HL-60 (cell line): ENCODE data around the gene FECH.

Source experiments
- DNase-seq, 2 experiments: peaks; one replicate each; pipeline ENCODE4 v3.0.0-alpha.2; 2010 to 2020; ENCODE audit warnings: low read depth in 1 of 2, low spot score in 1 of 2
- H3K27ac ChIP-seq: fragments of 250-450 bp; sonication (Bioruptor Pico); replicated peaks from 2 replicates; pipeline ENCODE4 v1.5.1; 2020; ENCODE audit warnings: mild to moderate bottlenecking, moderate library complexity
- H3K27me3 ChIP-seq: fragments of 250-450 bp; sonication (Bioruptor Pico); 2 replicates; pipeline ENCODE4 v1.5.1; 2021; ENCODE audit warnings: mild to moderate bottlenecking, moderate library complexity; ENCODE audit not compliant: insufficient read depth, poor library complexity, severe bottlenecking
- H3K4me3 ChIP-seq: replicated peaks from 2 replicates; pipeline ENCODE4 v1.5.1; 2011; ENCODE audit warnings: mild to moderate bottlenecking, control low read depth, low read length; ENCODE audit not compliant: insufficient read depth
- CTCF ChIP-seq: IDR thresholded peaks from one replicate; pipeline ENCODE4 v1.5.1; 2011; ENCODE audit warnings: low read length, control low read depth, inconsistent platforms; ENCODE audit not compliant: insufficient read depth
- GABPA ChIP-seq: IDR thresholded peaks from 2 replicates; pipeline ENCODE4 v1.6.1; 2012; ENCODE audit warnings: low read depth
- POLR2AphosphoS5 ChIP-seq: IDR thresholded peaks from 2 replicates; pipeline ENCODE4 v1.6.1; 2012; ENCODE audit warnings: low read depth
- SPI1 ChIP-seq: IDR thresholded peaks from 2 replicates; pipeline ENCODE4 v1.6.1; 2012; ENCODE audit warnings: low read depth, mild to moderate bottlenecking, borderline replicate concordance
- TF ChIP-seq, protein P1 (sequence below): IDR thresholded peaks from 2 replicates; pipeline ENCODE4 v1.6.1; 2012; ENCODE audit warnings: low read depth; ENCODE audit not compliant: insufficient replicate concordance

The FECH gene

GRCh38 chr18:57576316-57576715 is 10.2 kb downstream of the FECH start:
- DNase-seq = no peak

DNA sequence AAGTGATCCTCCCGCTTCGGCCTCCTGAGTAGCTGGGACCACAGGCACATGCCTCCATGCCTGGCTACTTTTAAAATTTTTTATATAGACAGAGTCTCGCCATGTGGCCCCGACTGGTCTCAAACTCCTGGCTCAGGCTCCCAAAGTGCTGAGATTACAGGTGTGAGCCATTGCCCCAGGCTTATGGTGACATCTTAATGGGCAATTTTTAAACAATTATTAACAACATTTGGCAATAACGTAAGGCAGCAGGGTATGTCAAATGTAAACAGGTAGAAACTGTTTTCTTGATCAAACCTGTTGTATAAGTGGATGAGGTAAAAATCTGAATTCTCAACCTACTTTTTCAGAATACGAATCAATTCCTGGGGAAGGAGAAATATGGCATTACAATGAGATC is 11.0 kb downstream of the FECH start:
- H3K27me3 ChIP-seq = no peaks in the 10 kb centered on the region
- H3K4me3 ChIP-seq = no peak overlapping the region
- DNase-seq = no peak
- no peak overlapping the region for H3K27ac ChIP-seq
- TF ChIP-seq CTCF (no peak), POLR2AphosphoS5 (no peak), GABPA (no peak), SPI1 (no peak)
- TF ChIP-seq, protein P1, sequence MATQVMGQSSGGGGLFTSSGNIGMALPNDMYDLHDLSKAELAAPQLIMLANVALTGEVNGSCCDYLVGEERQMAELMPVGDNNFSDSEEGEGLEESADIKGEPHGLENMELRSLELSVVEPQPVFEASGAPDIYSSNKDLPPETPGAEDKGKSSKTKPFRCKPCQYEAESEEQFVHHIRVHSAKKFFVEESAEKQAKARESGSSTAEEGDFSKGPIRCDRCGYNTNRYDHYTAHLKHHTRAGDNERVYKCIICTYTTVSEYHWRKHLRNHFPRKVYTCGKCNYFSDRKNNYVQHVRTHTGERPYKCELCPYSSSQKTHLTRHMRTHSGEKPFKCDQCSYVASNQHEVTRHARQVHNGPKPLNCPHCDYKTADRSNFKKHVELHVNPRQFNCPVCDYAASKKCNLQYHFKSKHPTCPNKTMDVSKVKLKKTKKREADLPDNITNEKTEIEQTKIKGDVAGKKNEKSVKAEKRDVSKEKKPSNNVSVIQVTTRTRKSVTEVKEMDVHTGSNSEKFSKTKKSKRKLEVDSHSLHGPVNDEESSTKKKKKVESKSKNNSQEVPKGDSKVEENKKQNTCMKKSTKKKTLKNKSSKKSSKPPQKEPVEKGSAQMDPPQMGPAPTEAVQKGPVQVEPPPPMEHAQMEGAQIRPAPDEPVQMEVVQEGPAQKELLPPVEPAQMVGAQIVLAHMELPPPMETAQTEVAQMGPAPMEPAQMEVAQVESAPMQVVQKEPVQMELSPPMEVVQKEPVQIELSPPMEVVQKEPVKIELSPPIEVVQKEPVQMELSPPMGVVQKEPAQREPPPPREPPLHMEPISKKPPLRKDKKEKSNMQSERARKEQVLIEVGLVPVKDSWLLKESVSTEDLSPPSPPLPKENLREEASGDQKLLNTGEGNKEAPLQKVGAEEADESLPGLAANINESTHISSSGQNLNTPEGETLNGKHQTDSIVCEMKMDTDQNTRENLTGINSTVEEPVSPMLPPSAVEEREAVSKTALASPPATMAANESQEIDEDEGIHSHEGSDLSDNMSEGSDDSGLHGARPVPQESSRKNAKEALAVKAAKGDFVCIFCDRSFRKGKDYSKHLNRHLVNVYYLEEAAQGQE = no peak

More at GRCh38 chr18:57576316-57576715, 10.2 kb downstream of the FECH start:
- no peak overlapping the region for H3K4me3 ChIP-seq
- no peak overlapping the region for H3K27ac ChIP-seq
- no peaks in the 10 kb centered on the region for H3K27me3 ChIP-seq
- TF ChIP-seq GABPA (no peak), POLR2AphosphoS5 (no peak), CTCF (no peak), SPI1 (no peak)
- TF ChIP-seq, protein P1 = no peak

DNA sequence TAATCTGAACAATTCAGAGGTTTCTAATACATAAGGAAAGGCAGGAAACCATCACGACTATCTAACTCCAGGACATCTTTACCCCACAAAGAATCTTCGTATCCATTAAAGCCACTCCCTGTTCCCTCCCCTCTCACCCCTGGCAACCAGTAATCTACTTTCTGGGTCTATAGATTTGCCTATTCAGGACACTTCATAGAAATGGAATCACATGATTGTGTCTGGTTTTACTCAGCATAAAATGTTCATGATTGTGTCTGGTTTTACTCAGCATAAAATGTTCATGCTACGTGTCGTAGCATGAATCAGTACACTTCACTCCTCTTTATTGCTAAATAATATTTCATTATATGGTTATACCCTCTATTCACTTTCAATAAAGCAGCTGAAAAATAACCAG is 11.6 kb downstream of the FECH start:
- no peak for DNase-seq
- TF ChIP-seq, protein P1 = no peak
- no peak for TF ChIP-seq GABPA
- TF ChIP-seq SPI1 = no peak
- TF ChIP-seq CTCF = no peak
- no peak for TF ChIP-seq POLR2AphosphoS5

More for the DNA sequence above, 11.6 kb downstream of the FECH start:
- Histone ChIP-seq H3K4me3 (no peak overlapping the region), H3K27me3 (no peaks in the 10 kb centered on the region), H3K27ac (no peak overlapping the region)
